GM18511 (cell line): ENCODE results near the gene MMP23B.
"Not testable (repeated sequence)": the region's sequence is repeated elsewhere in the genome, so short reads cannot be mapped to it uniquely, and the experiment has no call there.

Experiments used
- ATAC-seq: cut with Tn5 transposase; IDR thresholded peaks from one replicate; pipeline ENCODE4 v1.9.1; 2021; ENCODE audit warnings: mild to moderate bottlenecking, moderate library complexity; ENCODE audit not compliant: unreplicated experiment

Gene MMP23B

DNA sequence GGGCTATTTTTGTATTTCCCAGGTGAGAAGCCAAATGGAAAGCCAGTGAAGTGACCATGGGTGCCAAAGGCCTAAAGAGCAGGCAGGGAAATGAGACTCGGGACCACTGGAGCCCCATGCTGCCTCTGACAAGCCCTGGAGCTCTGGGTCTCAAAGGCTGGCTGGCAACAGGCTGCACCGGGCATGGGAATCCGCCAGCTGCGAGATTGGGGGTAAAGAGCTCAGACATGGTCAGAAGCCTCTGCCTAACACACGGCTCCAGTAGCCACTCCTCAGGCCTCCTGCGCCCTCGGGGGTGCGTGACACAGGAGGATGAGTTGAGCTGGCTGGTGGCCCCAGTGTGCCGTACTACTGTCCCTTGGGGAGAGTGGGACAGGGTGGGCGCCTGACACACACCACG is 32.3 kb downstream of the MMP23B start:
- ATAC-seq, result not testable (repeated sequence)

DNA sequence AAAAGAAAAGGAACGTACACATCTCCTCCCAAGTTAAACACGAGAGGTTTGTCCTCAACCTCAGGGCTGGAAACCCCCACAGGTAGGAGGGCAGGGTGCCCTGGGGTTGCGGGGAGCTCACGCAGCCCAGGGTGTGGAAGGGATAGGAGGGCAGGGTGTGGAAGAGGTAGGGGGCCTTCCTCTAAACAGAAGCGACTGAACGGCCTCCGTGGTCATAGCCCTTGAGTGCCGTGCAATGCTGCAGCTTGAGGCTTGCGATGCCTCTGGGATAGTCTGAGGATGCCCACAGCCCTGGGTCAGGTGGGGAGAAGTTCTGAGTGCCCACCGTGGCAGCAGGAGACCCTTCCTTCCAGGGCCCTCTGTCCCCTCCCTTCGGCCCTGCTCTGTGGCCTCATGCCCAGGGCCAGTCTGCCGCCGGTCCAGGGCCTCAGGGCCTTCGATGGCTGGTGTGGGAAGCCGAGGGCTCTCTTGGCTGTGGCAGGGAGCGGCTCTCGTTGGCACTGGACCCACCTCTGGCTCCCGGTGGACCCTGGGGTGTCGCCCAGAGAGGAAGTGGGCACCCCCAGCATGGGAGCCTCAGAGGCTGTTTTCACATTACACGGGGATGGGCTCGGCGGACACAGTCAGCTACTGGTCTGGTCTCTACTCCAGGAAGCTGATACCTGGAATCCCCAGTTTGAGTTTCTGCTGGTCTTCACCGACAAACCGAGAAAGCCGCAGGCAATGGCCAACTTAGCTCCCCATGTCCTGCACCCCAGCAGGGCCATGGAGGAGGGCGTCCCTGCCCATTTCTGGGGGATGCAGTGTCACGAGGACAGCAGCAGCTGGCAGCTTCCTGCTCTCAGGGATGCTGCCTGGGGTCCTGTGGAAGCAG is 33.2 kb downstream of the MMP23B start:
- ATAC-seq, result no peak

DNA sequence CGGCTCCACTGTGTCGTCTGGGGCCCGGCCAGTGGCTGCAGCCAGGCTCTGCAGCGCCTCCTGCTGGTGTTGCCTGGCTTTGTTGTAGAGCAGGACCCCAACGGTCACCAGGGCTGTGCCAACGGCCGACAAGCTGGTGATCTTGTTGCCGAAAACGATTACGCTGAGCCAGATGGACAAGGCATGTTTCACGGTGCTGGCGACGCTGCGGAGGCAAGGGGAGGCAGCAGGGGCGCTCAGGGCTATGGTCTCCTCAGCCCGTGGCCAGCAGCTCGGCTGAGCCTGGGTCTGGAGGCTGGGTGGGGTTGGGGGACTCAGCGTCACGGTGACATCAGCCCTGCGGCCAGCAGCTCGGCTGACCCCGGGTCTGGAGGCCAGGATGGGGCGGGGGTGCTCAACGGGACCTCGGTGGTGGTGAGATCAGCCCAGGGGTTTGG is 33.9 kb downstream of the MMP23B start:
- ATAC-seq, result no peak

DNA sequence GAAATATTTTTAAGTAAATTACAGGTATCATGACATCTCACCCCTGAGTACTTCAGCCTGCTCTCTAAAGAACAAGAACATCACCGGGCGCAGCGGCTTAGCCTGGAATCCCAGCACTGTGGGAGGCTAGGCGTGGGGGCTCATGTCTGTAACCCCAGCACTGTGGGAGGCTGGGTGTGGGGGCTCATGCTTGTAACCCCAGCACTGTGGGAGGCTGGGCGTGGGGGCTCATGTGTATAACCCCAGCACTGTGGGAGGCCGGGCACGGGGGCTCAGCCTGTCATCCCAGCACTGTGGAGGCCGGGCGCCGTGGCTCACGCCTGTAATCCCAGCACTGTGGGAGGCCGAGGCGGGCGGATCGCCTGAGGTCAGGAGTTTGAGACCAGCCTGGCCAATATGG is 34.6 kb downstream of the MMP23B start:
- no peak for ATAC-seq

DNA sequence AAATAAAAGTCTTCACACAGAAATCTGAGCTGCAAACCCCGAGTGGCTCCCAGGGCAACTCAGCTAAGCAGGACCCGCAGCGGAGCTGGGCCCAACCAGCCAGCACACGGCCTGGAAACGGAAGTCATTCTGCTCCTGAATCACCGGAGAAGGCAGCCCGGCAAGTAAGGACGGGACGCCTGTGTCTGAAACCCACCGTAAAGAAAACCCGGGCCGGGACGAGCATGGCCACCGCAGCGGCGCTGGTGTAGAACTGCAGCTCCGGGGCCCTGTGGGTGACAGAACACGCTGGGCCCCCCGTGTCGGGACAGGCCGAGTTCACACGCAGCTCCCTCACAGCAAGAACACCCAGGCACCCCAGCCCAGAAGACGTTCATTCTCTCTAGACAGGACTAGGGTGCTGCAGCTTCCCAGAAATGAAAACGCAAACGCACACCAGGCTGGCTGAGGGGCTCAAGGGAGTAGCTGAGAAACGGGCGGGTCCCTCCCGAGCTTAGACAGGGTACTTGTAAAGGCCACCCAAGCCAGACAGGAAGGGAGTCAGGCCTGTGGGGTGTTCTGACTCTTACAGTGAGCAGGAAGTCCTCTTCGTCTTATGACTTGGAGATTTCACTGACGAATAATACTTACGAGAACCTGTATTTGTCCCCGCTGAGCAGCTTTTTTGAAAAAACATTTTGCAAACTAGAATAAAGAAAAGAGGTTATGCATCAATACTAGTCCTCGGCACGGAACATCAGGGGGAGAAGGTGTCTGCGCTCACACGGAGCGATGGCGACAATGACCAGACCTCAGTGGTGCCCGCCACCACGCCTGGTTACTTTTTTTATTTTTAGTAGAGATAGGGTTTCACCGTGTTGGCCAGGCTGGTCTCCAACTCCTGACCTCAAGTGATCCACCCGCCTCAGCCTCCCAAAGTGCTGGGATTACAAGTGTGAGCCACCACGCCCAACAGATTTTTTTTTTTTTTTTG is 37.8 kb downstream of the MMP23B start:
- no peak for ATAC-seq

DNA sequence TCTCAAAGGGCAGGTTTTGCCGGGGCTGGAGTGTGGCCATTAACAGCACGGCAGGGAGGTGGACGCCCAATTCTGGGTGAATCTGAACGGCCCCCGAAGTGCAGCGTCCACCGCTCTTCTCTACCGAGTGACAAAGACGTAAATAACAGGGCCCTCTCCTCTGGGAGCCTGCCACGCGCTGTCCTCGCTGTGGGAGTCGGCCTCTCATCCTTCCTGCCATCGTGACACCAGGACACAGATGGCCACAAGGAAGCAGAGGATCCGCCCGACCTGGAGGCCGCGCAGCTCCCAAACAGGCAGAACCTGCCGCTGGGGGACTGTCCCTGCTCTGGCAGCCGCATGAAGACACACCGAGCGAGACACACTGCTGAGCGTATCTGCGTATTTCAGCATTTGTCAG is 38.9 kb downstream of the MMP23B start:
- no peak for ATAC-seq

DNA sequence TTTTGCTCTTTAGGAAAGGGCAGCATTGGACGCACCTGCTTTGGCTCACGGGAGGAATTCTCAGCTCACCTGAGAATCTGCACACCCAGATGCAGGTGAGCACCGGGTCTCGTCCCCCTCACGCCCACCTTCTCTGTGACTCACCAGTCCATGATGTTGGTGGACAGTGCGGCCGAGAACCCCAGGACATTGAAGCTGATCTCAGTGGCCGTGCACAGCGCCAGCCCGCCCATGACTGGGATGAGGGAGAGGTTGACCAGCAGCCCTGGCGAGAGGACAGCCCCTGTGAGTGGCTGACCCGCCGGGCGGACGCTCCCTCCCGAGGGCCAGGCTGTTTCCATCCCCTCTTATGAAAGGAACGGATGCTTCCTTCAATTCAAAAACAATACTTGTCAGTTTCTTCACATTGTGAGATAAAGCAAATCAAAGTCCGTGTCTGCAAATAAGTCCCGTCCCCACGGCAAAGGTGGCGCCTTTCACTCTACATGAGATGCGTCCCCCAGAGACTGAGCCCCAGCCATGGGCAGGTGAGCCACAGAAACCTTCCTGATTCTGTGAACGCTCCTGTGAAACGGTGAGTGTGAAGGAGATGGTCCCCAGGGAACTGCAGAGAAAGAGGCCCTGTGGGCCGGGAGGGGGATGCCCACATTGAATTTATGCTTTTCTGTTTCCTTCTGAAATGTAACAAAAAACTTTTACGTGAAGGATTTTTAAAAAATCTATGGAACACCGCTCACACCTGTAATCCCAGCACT is 39.6 kb downstream of the MMP23B start:
- no peak for ATAC-seq

DNA sequence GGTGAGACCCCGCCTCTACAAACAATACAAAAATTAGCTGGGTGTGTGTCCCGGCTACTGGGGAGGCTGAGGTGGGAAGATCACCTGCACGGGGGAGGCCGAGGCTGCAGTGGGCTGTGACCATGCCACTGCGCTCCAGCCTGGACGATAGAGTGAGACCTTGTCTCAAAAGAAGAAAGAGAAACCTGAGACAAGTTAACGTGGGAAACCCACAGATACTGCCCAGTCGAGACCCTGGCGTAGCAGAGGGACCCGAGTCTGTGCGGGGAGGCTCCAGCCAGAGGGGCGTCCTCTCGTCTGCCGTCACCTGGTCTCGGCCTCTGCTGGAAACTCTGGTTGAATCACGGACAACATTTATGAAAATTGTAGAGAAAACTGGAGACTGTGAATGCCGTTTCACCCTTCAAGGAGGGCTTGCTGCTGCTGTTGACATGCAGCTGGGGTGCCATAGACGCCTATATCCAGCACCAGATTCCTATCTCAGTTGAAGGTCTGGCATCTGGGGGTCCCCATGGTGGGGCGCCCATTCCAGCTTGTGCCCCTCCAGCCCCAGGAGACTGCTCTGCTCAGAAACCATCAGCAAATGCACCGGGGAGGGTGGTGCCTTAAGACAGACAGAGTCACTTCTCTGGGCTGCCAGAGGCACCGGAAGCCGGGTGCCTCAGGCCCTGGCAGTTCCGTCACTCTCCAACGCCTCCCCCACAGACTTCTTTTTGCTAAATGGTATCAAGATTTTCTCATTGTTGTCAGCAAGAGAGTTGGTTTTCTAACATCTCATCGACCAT is 40.4 kb downstream of the MMP23B start:
- ATAC-seq, result no peak

DNA sequence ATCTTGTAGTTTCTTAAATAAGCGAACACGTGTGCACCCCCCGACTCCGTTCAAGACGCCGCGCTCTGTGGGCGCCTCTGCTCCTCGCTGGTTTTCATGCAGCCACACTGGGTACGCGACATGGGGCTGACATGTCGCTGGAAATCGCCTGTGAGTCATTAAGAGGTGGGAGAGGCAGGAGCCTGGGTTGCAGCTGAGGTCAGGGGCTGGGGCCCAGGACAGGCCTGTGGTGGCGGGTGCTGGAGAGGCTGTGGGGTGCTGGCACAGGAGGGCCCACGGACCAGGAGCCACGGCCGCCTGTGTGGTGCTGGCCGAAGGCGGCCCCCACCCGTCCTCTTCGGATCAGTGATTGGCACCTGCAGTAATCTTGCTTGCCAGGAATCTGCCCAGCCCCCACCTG is 42.8 kb downstream of the MMP23B start:
- not testable (repeated sequence) for ATAC-seq

DNA sequence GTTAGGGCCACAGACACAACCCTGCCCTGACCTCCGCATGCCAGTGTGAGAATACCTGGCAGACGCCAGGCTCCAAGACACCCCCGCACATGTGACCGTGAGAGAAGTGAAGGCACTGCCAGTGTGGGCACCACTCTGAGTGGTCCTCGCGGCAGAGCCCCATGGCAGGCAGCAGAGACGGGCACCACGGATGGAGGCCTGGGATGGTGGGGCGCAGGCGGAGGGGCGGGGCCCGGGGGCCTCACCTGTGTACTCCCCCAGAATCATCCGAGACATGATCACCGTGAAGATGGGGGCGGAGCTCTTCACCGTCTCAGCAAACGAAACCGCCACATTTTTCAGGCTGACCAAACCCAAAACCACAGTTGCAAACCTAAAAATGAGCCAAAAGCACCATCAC is 43.2 kb downstream of the MMP23B start:
- not testable (repeated sequence) for ATAC-seq

DNA sequence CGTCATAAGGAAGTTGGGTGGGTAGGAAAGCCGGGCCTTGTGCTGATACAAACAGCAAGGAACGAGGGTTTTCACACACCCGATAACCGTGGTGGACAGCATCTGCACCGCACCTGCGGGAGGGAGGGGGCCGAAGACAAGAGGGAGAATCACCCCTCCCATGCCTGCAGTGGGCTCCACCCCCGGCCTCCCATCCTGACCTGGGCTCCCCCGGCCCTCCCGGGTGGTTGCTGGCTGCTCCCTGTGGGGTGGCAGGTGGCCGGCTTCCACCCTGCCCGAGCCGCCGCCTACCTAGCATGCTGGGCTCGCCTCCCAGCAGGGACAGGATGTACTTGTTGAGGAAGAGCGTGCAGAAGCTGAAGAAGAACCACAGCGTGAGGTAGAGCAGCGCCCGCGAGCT is 44.1 kb downstream of the MMP23B start:
- ATAC-seq, result not testable (repeated sequence)

DNA sequence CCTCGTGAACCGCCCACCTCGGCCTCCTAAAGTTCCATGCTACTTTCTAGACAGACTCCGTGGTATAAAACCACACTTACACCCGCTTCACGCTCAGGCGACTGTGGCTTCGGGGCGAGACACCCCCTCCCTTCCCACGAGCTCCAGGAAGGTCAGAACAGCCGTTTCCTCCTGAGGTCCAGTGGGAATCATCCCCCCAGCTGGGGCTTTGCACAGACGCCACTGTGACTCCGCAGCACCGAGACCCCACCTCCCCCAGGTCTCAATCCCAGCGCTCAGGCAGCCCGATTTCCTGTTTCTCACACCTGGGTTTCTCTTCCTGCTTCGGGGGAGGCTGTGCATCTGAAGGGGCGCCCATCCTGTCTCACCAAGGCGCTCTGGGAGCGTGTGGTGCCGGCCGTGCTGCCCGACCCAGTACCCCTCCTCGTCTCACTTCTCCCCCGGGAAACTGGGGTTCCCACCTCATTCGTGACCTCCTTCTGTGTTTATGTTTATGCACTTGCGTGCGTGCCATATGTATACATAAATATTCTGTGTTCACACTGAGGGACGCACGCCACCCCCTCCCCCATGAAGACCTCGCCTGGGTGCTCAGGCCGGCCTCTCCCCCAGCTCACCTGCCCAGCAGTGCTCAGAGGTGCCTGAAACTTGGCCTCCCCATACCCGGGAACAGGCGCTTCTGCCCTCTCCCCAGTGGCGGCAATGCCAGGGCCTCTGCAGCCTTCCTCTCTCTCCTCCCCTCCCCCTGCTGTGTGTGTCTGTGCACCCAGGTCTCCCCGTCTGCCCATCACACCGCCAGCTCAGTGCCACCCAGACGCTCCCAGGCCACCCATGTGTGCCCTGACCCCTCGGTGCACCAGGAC is 46.0 kb downstream of the MMP23B start:
- ATAC-seq, result peak; percentile 77

DNA sequence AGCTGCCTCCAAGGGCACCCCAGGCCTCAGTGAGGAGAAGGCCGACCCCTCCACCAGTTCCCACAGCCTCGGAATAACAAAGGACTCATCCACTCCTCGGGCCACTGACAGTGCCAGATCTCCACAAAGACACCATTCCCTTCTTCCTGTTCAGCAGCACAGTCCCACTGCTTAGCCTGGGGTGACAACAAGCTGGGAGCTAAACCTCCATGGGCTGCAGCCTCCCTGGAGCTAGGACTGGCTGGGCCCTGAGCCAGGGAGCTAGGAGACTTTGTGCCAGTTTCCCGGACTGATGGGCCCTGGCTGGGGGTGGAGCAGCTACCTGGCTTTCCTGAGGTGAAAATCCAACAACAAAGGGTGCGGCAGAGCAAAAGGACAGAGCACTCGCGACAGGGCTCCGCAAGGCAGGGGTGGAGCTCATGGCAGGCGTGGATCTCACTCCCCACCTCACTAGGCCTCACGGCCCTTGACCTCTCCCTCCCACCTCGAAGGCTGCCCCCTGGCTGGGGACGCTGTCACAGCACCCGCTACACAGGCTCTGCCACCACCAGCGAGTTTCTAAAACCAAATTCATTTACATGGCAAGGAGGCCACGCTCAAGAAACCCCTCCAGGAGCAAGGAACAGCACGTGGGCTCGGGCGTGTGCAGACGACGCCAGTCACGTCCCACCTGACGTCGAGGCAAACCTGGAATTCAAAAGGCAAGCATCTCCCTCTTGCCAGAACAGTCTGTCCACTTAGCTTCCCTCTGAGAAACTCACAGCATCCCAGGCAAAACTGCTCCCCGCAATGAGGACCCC is 46.8 kb downstream of the MMP23B start:
- ATAC-seq, result peak; percentile 5

DNA sequence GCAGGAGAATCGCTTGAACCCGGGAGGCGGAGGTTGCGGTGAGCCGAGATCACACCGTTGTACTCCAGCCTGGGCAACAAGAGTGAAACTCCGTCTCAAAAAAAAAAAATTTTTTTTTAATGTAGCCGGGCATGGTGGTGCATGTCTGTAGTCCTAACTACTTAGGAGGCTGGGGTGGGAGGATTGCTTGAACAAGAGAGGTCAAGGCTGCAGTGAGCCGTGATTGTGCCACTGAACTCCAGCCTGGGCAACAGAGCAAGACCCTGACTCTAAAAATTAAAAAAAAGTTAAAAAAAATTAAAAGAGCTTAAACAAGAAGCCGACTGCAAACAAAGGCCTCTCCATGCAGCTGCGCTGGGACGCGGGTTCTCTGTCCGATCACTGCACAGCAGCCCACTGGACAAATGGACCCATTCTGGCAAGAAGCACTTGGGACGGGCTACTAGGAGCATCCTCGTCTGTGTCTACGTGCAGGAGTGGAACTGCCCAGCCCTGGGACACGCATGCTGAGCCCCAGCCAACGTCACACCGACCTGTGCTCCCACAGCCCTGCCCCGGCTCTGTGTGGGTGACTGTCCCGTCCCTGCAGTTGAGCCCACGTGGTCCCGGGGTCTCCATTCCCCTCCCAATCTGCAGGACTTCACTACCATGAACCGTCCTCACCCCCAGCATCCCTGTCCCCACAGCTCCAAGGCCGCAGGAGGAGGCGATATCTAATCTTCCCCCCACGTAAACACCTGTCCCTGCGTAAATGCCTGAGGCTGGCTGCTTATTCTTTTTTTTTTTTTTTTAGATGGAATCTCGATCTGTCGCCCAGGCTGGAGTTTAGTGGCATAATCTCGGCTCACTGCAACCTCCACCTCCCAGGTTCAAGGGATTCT is 48.3 kb downstream of the MMP23B start:
- ATAC-seq, result no peak

DNA sequence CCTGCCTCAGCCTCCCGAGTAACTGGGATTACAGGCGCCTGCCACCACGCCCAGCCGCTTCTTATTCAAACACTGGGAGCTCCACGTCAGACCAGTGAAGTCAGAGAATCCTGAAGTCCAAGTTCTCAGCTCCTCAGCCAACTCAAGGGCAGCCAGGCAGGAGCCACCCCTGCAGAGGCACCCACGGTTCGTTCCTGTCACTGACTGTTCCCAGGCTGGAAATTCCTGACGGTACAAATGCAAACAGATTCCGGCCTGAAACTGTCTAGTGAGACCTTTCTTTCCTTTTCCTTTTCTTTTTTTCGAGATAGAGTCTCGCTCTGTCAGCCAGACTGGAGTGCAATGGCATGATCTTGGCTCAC is 48.9 kb downstream of the MMP23B start:
- no peak for ATAC-seq

DNA sequence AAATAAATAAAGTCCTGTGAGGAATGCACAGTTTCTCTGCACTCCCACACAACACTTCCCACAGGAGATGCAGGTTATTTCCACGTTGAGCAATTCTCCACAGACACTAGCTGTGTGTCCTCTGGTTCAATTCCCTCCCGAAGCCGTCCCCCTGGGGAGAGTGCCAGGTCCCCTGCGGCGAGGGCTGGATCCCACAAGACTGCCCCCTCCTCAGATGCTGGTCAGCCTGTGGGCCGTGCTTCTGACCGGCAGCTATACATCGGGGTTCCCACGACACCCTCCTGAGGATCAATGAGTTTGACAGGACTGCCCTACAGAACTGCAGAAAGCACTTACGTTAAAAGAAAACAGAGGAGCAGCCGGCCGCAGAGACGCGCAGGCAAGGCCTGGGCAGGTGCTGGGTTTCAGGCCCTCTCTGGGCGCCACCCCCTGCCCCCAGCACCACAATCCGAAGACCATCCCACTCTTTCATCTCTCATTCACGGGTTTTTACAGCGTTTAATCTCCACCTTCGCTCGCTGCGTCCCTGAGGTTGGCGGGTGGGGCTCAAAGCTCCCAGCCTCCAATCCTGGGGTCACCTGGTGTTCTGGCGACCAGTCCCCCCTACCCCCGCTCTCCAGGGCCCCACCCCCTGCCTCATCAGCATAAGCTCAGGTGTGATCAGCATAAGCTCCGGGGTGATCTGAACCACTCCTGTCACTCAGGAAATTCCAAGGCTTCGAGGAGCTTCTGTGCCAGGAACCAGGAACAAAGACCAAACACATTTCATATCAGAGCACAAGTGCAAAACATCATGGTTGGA is 51.3 kb downstream of the MMP23B start:
- ATAC-seq, result no peak
